Measurements from ENCODE around the gene CPLANE1.
"Not testable (repeated sequence)": the region's sequence is repeated elsewhere in the genome, so short reads cannot be mapped to it uniquely, and the experiment has no call there.

Gene CPLANE1

GRCh38 chr5:37248970-37249814 is at the start of gene CPLANE1:
TSS of gene CPLANE1 (minus strand) at chr5:37249376. CDS start at chr5:37247698, 1,678 bp downstream.
- H3K36me3 ChIP-seq (ENCODE audit: insufficient read depth, low read length) = peaks cover 2% of the 10 kb centered on the region
- peak within 1 kb of the TSS; percentile 68 for H2AFZ ChIP-seq (ENCODE audit: low read depth, low read length)
- peak within 1 kb of the TSS; percentile 98 for H3K4me3 ChIP-seq (ENCODE audit: low read length)
- H3K9me3 ChIP-seq (ENCODE audit: low read length) = no peaks in the 10 kb centered on the region
- H3K27me3 ChIP-seq (ENCODE audit: insufficient read depth, low read length) = no peaks in the 10 kb centered on the region
- peaks cover 5% of the 10 kb centered on the region for H3K4me1 ChIP-seq (ENCODE audit: insufficient read depth, low read length)

GRCh38 chr5:37296313-37296712 is 47.1 kb upstream of the CPLANE1 start:
- not testable (repeated sequence) for H3K9me3 ChIP-seq (ENCODE audit: low read length); H3K27me3 ChIP-seq (ENCODE audit: insufficient read depth, low read length); H3K4me3 ChIP-seq (ENCODE audit: low read length); H3K4me1 ChIP-seq (ENCODE audit: insufficient read depth, low read length); H2AFZ ChIP-seq (ENCODE audit: low read depth, low read length)
- peaks cover 68% of the 10 kb centered on the region for H3K36me3 ChIP-seq (ENCODE audit: insufficient read depth, low read length)

GRCh38 chr5:37283214-37283820 is 34.1 kb upstream of the CPLANE1 start:
- no peaks in the 10 kb centered on the region for H3K4me1 ChIP-seq (ENCODE audit: insufficient read depth, low read length)
- H3K36me3 ChIP-seq (ENCODE audit: insufficient read depth, low read length) = no peaks in the 10 kb centered on the region
- H3K4me3 ChIP-seq (ENCODE audit: low read length) = no peak overlapping the region
- H2AFZ ChIP-seq (ENCODE audit: low read depth, low read length) = no peak overlapping the region
- no peaks in the 10 kb centered on the region for H3K27me3 ChIP-seq (ENCODE audit: insufficient read depth, low read length)
- peaks cover 10% of the 10 kb centered on the region for H3K9me3 ChIP-seq (ENCODE audit: low read length)

- no peaks in the 10 kb centered on the region for H3K27me3 ChIP-seq (ENCODE audit: insufficient read depth, low read length)
- no peak overlapping the region for H3K4me3 ChIP-seq (ENCODE audit: low read length)
- H2AFZ ChIP-seq (ENCODE audit: low read depth, low read length) = no peak overlapping the region
- peaks cover 7% of the 10 kb centered on the region for H3K9me3 ChIP-seq (ENCODE audit: low read length)
- no peaks in the 10 kb centered on the region for H3K4me1 ChIP-seq (ENCODE audit: insufficient read depth, low read length)
- no peaks in the 10 kb centered on the region for H3K36me3 ChIP-seq (ENCODE audit: insufficient read depth, low read length)
Measured at GRCh38 chr5:37275511-37275910, 26.3 kb upstream of the CPLANE1 start.

- Histone ChIP-seq H3K4me3 (ENCODE audit: low read length) (no peak overlapping the region), H3K27me3 (ENCODE audit: insufficient read depth, low read length) (no peaks in the 10 kb centered on the region), H3K36me3 (ENCODE audit: insufficient read depth, low read length) (no peaks in the 10 kb centered on the region), H3K9me3 (ENCODE audit: low read length) (peaks cover 5% of the 10 kb centered on the region), H3K4me1 (ENCODE audit: insufficient read depth, low read length) (no peaks in the 10 kb centered on the region), H2AFZ (ENCODE audit: low read depth, low read length) (no peak overlapping the region)
Measured at GRCh38 chr5:37272511-37272910, 23.3 kb upstream of the CPLANE1 start.

- H3K36me3 ChIP-seq (ENCODE audit: insufficient read depth, low read length); H3K27me3 ChIP-seq (ENCODE audit: insufficient read depth, low read length); H3K9me3 ChIP-seq (ENCODE audit: low read length); H3K4me3 ChIP-seq (ENCODE audit: low read length); H3K4me1 ChIP-seq (ENCODE audit: insufficient read depth, low read length); H2AFZ ChIP-seq (ENCODE audit: low read depth, low read length): not testable (repeated sequence)
Measured at GRCh38 chr5:37268100-37268499, 18.9 kb upstream of the CPLANE1 start.

GRCh38 chr5:37255774-37256358 is 6.7 kb upstream of the CPLANE1 start:
- H3K9me3 ChIP-seq (ENCODE audit: low read length) = peaks cover 3% of the 10 kb centered on the region
- H3K27me3 ChIP-seq (ENCODE audit: insufficient read depth, low read length) = no peaks in the 10 kb centered on the region
- no peak overlapping the region for H2AFZ ChIP-seq (ENCODE audit: low read depth, low read length)
- no peak overlapping the region for H3K4me3 ChIP-seq (ENCODE audit: low read length)
- H3K36me3 ChIP-seq (ENCODE audit: insufficient read depth, low read length) = no peaks in the 10 kb centered on the region
- H3K4me1 ChIP-seq (ENCODE audit: insufficient read depth, low read length) = no peaks in the 10 kb centered on the region

GRCh38 chr5:37254581-37254980 is 5.4 kb upstream of the CPLANE1 start:
- Histone ChIP-seq H3K9me3 (ENCODE audit: low read length) (peaks cover 3% of the 10 kb centered on the region), H3K36me3 (ENCODE audit: insufficient read depth, low read length) (no peaks in the 10 kb centered on the region), H3K27me3 (ENCODE audit: insufficient read depth, low read length) (no peaks in the 10 kb centered on the region), H3K4me3 (ENCODE audit: low read length) (no peak overlapping the region), H2AFZ (ENCODE audit: low read depth, low read length) (no peak overlapping the region), H3K4me1 (ENCODE audit: insufficient read depth, low read length) (peaks cover 4% of the 10 kb centered on the region)

GRCh38 chr5:37251665-37252064 is 2.5 kb upstream of the CPLANE1 start:
- Histone ChIP-seq H3K27me3 (ENCODE audit: insufficient read depth, low read length) (no peaks in the 10 kb centered on the region), H3K9me3 (ENCODE audit: low read length) (peaks cover 3% of the 10 kb centered on the region), H3K36me3 (ENCODE audit: insufficient read depth, low read length) (peaks cover 2% of the 10 kb centered on the region), H3K4me3 (ENCODE audit: low read length) (no peak overlapping the region), H3K4me1 (ENCODE audit: insufficient read depth, low read length) (peaks cover 5% of the 10 kb centered on the region), H2AFZ (ENCODE audit: low read depth, low read length) (no peak overlapping the region)

GRCh38 chr5:37249815-37250164 is 614 bp upstream of the CPLANE1 start:
- Histone ChIP-seq H3K27me3 (ENCODE audit: insufficient read depth, low read length) (no peaks in the 10 kb centered on the region), H3K4me1 (ENCODE audit: insufficient read depth, low read length) (peaks cover 5% of the 10 kb centered on the region), H3K4me3 (ENCODE audit: low read length) (peak overlapping the region; percentile 98), H3K36me3 (ENCODE audit: insufficient read depth, low read length) (peaks cover 2% of the 10 kb centered on the region), H2AFZ (ENCODE audit: low read depth, low read length) (peak overlapping the region; percentile 68), H3K9me3 (ENCODE audit: low read length) (peaks cover 3% of the 10 kb centered on the region)

- peak overlapping the region; percentile 98 for H3K4me3 ChIP-seq (ENCODE audit: low read length)
- H3K9me3 ChIP-seq (ENCODE audit: low read length) = no peaks in the 10 kb centered on the region
- H3K27me3 ChIP-seq (ENCODE audit: insufficient read depth, low read length) = no peaks in the 10 kb centered on the region
- H3K4me1 ChIP-seq (ENCODE audit: insufficient read depth, low read length) = peaks cover 5% of the 10 kb centered on the region
- H2AFZ ChIP-seq (ENCODE audit: low read depth, low read length) = peak overlapping the region; percentile 68
- peaks cover 2% of the 10 kb centered on the region for H3K36me3 ChIP-seq (ENCODE audit: insufficient read depth, low read length)
Measured at GRCh38 chr5:37248421-37248969, 681 bp downstream of the CPLANE1 start.

- Histone ChIP-seq H3K4me1 (ENCODE audit: insufficient read depth, low read length) (peaks cover 5% of the 10 kb centered on the region), H3K36me3 (ENCODE audit: insufficient read depth, low read length) (peaks cover 6% of the 10 kb centered on the region), H2AFZ (ENCODE audit: low read depth, low read length) (no peak overlapping the region), H3K27me3 (ENCODE audit: insufficient read depth, low read length) (no peaks in the 10 kb centered on the region), H3K9me3 (ENCODE audit: low read length) (no peaks in the 10 kb centered on the region), H3K4me3 (ENCODE audit: low read length) (peak overlapping the region; percentile 98)
Measured at GRCh38 chr5:37247496-37247895, 1.7 kb downstream of the CPLANE1 start.

- Histone ChIP-seq H3K9me3 (ENCODE audit: low read length) (no peaks in the 10 kb centered on the region), H3K4me1 (ENCODE audit: insufficient read depth, low read length) (peaks cover 5% of the 10 kb centered on the region), H2AFZ (ENCODE audit: low read depth, low read length) (no peak overlapping the region), H3K36me3 (ENCODE audit: insufficient read depth, low read length) (peaks cover 6% of the 10 kb centered on the region), H3K4me3 (ENCODE audit: low read length) (no peak overlapping the region), H3K27me3 (ENCODE audit: insufficient read depth, low read length) (no peaks in the 10 kb centered on the region)
Measured at GRCh38 chr5:37247036-37247435, 2.1 kb downstream of the CPLANE1 start.
